Memory B cell (primary cell): ENCODE results near the gene ACTA2.

Experiments used
- ATAC-seq: fragments of 150-1000 bp; cut with Tn5 transposase; 2 replicates; pipeline ENCODE4 v1.10.0; 2021; ENCODE audit warnings: low read depth, mild to moderate bottlenecking, moderate library complexity
- DNase-seq, 2 donors: peaks; one replicate each; pipeline ENCODE4 v3.0.0; 2022; ENCODE audit warnings: low spot score in 2 of 2
- H3K27ac Mint-ChIP-seq: one replicate; pipeline ENCODE4 v1.8.0; 2022; ENCODE audit warnings: mild to moderate bottlenecking, moderate library complexity, mixed read lengths
- H3K27me3 Mint-ChIP-seq: one replicate; pipeline ENCODE4 v1.8.0; 2022; ENCODE audit warnings: mixed read lengths
- H3K36me3 Mint-ChIP-seq: one replicate; pipeline ENCODE4 v1.8.0; 2022; ENCODE audit warnings: mild to moderate bottlenecking, mixed read lengths
- H3K4me1 Mint-ChIP-seq: one replicate; pipeline ENCODE4 v1.8.0; 2022; ENCODE audit warnings: mixed read lengths
- H3K4me3 Mint-ChIP-seq: one replicate; pipeline ENCODE4 v1.8.0; 2022; ENCODE audit warnings: mild to moderate bottlenecking, moderate library complexity, mixed read lengths
- H3K9me3 Mint-ChIP-seq: one replicate; pipeline ENCODE4 v1.8.0; 2022; ENCODE audit warnings: mixed read lengths

The ACTA2 gene

DNA sequence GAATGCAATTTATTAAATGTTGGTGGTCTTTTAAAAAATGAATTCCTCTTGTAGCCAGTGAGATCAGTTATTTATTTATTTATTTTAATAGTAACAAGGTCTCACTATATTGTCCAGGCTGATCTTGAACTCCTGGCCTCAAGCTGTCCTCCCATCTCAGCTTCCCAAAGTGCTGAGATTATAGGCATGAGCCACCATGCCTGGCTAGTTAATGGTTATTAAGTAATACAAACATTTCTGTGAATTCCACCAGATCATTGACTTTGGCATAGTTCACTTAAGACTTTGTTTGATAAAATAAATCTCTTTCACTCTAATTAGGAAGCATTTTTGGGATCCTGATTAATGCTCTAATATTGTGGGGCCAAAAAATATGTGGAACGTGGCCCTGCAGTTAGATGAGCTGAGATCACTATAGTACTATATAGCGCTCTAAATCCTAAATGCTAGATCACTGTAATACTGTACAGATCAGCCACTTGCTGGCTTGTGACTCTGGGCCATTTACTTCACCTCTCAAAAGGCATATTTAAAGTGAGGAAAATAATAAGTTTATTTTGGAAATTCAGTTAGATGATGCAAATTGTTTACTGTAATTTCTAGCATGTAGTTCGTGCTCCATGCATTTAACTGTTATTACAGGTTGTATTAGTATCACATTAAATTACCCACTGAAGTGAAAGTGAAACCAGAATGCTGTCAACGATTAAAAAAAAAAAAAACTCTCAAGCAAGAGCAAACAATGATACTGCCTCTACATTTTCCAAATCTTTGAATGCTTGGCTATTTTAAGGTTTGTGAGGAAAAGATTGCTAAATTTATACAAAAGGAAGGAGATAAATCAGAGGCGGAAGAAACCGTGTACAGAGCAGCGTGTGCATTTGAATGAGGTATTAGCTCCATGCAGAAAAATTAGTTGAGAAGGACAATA, 22.1 kb upstream of the ACTA2 start:
- peaks cover 2% of the 10 kb centered on the region for H3K4me1 Mint-ChIP-seq
- H3K27me3 Mint-ChIP-seq, result no peaks in the 10 kb centered on the region
- no peaks in the 10 kb centered on the region for H3K9me3 Mint-ChIP-seq
- DNase-seq (no peak), ATAC-seq (peak; percentile 62)
- H3K27ac Mint-ChIP-seq, result peak overlapping the region; percentile 96
- no peaks in the 10 kb centered on the region for H3K36me3 Mint-ChIP-seq
- H3K4me3 Mint-ChIP-seq, result peak overlapping the region; percentile 100

DNA sequence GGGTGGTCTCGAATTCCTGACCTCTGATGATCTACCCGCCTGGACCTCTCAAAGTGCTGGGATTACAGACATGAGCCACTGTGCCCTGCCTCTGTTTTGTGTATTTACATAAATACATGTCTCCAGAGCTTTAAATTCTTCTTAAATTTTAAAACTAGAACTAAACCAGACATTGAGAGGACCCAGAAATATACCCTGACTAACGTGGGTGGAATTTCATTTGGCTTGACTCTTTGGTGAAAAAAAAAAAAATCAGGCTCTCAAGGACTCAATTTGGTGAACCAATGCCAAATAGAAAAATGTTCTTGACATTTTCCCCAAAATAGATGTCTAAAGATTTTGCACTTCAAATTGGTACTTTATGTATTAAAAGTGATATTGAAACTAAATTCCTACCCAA, 21.4 kb upstream of the ACTA2 start:
- Mint-ChIP-seq H3K27me3 (no peaks in the 10 kb centered on the region), H3K27ac (no peak overlapping the region)

DNA sequence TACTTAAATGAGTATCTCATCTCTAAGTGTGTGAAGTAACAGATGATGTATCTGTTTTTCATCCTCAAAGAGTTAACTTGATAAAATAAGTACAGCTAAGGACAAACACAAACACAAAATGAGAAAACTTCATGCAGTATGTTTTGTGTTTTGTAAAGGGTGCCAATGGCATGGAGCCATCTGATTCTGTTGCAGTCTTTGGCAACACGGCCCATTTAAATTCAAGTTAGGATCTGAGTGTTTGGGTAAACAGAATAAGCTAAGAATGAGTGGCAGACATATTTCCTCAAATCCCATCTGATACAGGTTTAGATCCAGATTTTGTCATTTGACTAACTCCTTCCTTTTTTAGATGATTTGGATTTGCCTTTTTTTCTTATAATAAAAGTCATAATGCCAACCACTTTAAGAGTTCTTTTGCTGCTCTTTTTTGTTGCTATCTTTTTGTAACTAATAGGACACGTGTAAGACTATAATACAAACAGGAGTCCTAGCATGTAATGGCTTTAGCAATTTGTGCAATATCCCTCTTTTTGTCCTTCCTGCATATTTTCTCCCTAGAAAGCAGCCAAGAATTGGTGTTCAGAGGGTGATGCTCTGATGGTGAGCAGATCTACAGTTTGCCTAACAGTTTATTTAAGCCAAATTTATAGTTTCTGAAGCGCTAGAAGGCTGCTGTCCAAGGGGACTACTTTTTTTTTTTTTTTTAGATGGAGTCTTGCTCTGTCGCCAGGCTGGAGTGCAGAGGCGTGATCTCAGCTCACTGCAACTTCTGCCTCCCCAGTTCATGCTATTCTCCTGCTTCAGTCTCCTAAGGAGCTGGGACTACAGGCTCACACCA, 18.9 kb upstream of the ACTA2 start:
- no peaks in the 10 kb centered on the region for H3K27me3 Mint-ChIP-seq
- H3K9me3 Mint-ChIP-seq, result no peaks in the 10 kb centered on the region
- no peak overlapping the region for H3K27ac Mint-ChIP-seq

More for the DNA sequence above, 21.4 kb upstream of the ACTA2 start:
- DNase-seq, result no peak
- Mint-ChIP-seq H3K36me3 (no peaks in the 10 kb centered on the region), H3K4me3 (no peak overlapping the region), H3K4me1 (peaks cover 2% of the 10 kb centered on the region), H3K9me3 (no peaks in the 10 kb centered on the region)
- ATAC-seq, result no peak

DNA sequence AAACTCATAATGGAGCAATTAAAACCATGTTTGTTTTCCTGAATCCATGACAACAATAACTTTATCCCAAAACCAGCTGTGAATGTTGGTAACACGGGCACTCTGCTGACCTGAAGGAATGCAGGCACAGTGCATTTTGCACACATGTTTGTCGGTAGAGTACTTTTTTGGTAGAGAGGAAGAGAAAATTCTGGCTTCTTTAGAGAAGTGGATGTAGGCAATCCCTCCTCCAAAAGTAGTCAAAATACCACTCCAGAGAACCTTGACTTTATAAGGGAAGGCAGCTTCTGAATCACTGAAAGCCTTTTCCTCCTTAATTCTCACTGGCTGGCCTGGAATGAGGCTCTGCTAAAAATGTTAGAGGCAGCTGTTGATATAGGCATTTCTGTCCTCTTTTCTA, 15.8 kb upstream of the ACTA2 start:
- H3K27ac Mint-ChIP-seq, result no peak overlapping the region
- H3K9me3 Mint-ChIP-seq, result no peaks in the 10 kb centered on the region
- no peaks in the 10 kb centered on the region for H3K36me3 Mint-ChIP-seq
- H3K4me1 Mint-ChIP-seq, result no peaks in the 10 kb centered on the region
- DNase-seq (no peak), ATAC-seq (no peak)
- H3K4me3 Mint-ChIP-seq, result no peak overlapping the region
- H3K27me3 Mint-ChIP-seq, result no peaks in the 10 kb centered on the region

More for the DNA sequence above, 18.9 kb upstream of the ACTA2 start:
- ATAC-seq (no peak), DNase-seq (no peak)
- no peak overlapping the region for H3K4me3 Mint-ChIP-seq
- no peaks in the 10 kb centered on the region for H3K36me3 Mint-ChIP-seq
- H3K4me1 Mint-ChIP-seq, result peaks cover 2% of the 10 kb centered on the region

DNA sequence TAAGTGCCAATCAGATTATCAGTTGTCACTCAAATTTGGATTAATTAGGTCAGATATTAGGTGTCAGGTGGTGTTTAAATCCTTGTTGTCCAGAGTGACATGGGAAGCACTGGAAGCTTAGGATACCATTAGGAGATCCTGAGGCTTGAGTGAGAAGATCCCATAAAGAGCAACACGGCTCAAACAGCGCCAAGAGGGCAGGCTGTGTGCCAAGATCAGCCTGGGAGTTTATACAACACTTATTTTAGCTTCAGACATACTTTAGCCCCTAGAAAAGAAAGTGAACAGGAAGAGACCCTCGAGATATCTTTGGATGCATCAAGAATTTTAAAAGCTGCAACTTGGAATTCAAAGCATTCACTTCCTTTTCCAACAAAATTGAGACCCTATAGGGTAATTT, 14.2 kb upstream of the ACTA2 start:
- Mint-ChIP-seq H3K27me3 (no peaks in the 10 kb centered on the region), H3K4me1 (no peaks in the 10 kb centered on the region), H3K27ac (no peak overlapping the region), H3K9me3 (no peaks in the 10 kb centered on the region), H3K4me3 (no peak overlapping the region), H3K36me3 (peaks cover 3% of the 10 kb centered on the region)
- no peak for ATAC-seq
- no peak for DNase-seq

DNA sequence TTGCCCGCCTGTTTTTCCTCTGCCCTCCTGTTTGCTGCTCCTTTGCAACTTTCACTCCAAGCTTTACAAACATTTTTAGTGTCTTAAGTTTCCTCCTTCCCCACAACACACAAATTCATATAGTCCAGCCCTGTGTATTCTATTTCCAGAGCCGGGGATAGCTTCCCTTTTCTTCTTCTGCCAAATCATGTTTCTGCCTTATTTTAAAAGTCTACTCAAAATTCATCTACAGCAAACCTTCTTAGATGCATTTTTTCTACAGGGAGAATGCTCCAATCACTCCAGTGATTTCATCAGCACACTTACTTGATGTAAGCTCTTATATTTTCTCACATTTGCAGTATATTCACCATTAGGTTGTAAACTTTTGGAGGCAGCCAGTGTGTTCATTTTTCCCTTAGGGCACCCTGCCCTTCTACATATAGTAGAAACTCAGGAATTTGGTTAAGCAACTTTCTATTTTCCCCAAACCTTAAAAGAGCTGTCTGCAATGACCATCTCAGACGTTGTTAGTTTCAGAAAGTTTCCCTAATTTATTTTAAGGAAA, 12.4 kb upstream of the ACTA2 start:
- Mint-ChIP-seq H3K36me3 (peaks cover 3% of the 10 kb centered on the region), H3K27ac (no peak overlapping the region), H3K9me3 (no peaks in the 10 kb centered on the region), H3K4me3 (no peak overlapping the region), H3K27me3 (no peaks in the 10 kb centered on the region), H3K4me1 (no peaks in the 10 kb centered on the region)
- no peak for ATAC-seq
- DNase-seq, result no peak

DNA sequence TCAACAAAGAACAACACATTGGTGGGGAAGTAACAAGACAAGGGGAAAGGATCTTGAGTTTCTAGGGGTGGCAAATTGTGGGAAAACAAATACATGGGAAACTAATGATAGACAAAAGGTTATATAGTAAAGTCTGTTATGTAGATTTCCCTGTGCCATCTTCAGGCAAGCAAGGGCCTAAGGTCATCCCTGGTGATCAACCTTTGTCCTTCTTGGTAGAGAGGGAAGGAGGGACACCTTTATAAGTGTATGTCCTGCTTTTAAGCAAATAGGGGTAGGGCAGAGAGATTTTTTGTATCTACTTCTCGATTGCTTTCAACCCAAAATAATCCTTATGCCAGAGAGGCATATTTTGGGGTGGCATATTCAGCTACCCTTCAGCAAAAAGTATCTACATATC, 11.8 kb upstream of the ACTA2 start:
- no peaks in the 10 kb centered on the region for H3K4me1 Mint-ChIP-seq
- H3K27me3 Mint-ChIP-seq, result no peaks in the 10 kb centered on the region
- H3K4me3 Mint-ChIP-seq, result no peak overlapping the region
- H3K36me3 Mint-ChIP-seq, result peaks cover 3% of the 10 kb centered on the region
- H3K9me3 Mint-ChIP-seq, result no peaks in the 10 kb centered on the region
- no peak overlapping the region for H3K27ac Mint-ChIP-seq
- ATAC-seq (no peak), DNase-seq (no peak)

DNA sequence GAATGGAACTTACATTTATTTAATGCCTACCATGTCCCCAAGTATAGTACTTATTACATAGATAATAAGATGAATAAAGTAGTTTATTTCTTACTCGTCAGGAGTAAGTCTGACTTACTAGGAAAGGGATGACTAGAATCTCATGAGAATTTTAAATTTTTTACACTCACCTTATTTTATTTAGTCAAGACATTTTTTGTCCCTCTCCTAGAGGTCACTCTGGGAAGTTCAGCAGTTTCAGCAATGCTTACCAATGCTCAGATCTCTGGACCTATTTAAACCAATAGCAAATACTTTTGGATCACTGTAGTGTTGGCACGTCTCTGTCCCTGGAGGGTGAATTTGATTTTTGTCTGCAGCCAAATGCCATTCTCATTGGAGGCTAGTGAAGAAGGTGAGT, 10.7 kb upstream of the ACTA2 start:
- Mint-ChIP-seq H3K27me3 (no peaks in the 10 kb centered on the region), H3K27ac (no peak overlapping the region), H3K9me3 (no peaks in the 10 kb centered on the region), H3K4me1 (no peaks in the 10 kb centered on the region), H3K36me3 (peaks cover 3% of the 10 kb centered on the region), H3K4me3 (no peak overlapping the region)
- ATAC-seq (no peak), DNase-seq (no peak)

DNA sequence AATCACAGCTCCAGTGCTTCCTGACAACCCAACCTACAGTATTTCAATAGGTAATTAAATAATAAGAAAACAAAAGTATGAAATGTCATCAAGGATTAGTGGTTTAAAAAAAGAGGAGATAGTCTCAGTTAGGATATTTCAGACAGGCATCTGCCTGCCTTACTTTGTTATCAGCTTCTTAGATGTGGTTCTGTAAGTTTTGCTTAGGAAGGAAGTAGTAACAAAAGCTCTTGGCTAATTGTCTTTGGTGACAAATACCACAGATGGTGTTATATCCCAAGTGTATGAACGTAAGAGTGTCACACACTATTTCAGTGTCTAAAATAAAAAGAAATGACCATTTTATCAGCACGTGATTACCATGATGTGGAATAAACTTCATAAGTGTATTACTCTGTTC, 9.8 kb upstream of the ACTA2 start:
- H3K4me3 Mint-ChIP-seq, result no peak overlapping the region
- no peak overlapping the region for H3K27ac Mint-ChIP-seq
- H3K9me3 Mint-ChIP-seq, result no peaks in the 10 kb centered on the region
- H3K36me3 Mint-ChIP-seq, result peaks cover 3% of the 10 kb centered on the region
- H3K27me3 Mint-ChIP-seq, result no peaks in the 10 kb centered on the region
- no peak for DNase-seq
- ATAC-seq, result no peak
- H3K4me1 Mint-ChIP-seq, result no peaks in the 10 kb centered on the region

DNA sequence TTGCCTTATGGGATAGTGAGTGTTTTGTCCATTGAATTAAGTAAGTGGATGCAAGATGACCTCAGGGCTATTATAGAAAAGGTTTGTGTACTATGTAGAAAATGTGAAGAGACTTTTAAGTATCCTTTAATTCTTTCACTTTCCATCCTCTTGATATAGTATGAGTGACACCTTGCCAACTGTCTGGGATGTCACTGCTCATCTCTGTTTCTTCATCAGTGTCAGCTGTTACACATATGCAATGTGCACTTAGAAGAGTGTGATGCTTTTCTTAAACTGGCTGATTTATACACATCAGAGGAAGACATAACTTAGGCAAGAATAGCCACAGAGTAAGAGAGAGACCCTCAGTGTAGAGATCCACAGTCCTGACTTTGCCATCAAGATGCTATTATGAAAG, 8.7 kb upstream of the ACTA2 start:
- H3K9me3 Mint-ChIP-seq, result no peaks in the 10 kb centered on the region
- H3K4me3 Mint-ChIP-seq, result no peak overlapping the region
- ATAC-seq (no peak), DNase-seq (no peak)
- no peaks in the 10 kb centered on the region for H3K27me3 Mint-ChIP-seq
- H3K36me3 Mint-ChIP-seq, result peaks cover 3% of the 10 kb centered on the region
- H3K27ac Mint-ChIP-seq, result no peak overlapping the region
- no peaks in the 10 kb centered on the region for H3K4me1 Mint-ChIP-seq

DNA sequence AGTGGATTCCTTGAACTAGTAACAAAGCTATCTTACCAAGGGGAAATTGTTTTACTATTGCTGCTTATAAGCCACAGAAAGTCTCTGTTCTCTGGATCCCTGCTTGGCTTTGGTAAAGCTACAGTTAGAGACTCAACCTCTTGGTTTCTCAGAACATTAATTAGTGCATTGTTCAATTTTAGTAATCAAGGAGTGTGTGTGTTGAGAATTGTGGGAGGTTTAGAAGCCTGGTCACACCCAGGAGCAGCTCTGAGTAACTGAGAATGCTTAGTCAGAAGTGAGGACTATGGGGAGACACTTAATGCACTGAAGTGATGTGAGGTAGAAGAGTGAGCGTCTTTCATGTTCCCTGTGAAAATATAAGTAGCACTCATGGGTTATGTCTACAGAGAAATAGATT, 8.2 kb upstream of the ACTA2 start:
- Mint-ChIP-seq H3K36me3 (peaks cover 3% of the 10 kb centered on the region), H3K4me1 (no peaks in the 10 kb centered on the region), H3K9me3 (no peaks in the 10 kb centered on the region), H3K27ac (no peak overlapping the region), H3K4me3 (no peak overlapping the region), H3K27me3 (no peaks in the 10 kb centered on the region)
- DNase-seq (no peak), ATAC-seq (no peak)

DNA sequence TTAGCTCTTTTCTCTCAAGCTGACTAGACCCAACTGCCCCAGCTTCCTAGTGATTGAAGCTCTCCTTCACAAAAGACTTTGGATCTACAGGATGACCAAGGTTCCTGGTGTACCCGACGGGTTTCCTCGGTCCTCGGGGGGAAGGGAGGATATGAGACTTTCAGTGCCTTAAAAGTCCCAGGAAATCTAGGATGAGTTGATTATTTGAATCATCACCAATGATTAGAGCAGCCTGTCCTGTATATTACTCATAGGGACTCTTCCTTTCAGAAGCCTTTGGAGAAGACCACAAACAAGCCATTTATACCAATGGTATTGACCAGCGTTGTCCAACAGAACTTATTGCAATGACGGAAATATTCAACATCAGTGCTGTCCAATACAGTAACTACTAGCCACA, 6.1 kb upstream of the ACTA2 start:
- DNase-seq (no peak), ATAC-seq (no peak)
- Mint-ChIP-seq H3K27ac (no peak overlapping the region), H3K36me3 (peaks cover 5% of the 10 kb centered on the region), H3K27me3 (no peaks in the 10 kb centered on the region), H3K9me3 (peaks cover 2% of the 10 kb centered on the region), H3K4me1 (no peaks in the 10 kb centered on the region), H3K4me3 (no peak overlapping the region)

DNA sequence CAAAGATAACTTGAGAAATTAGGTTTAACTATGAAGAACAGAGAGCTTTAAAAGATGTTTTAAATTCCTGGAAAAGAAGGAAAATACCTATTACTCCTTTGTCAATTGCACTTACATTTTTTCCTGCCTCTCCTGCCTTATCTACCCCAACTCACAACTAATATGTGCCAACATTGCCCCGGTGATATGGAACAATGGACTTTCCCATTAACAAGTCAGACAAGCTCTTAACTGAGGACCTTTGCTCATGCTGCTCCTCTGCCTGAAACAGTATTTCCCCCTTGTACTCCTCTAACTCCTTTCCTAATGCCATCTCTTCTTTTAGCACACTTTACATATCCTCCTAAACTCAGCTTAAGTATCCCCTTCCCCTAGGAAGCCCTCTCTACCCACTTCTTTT, 4.8 kb upstream of the ACTA2 start:
- no peaks in the 10 kb centered on the region for H3K27me3 Mint-ChIP-seq
- H3K27ac Mint-ChIP-seq, result no peak overlapping the region
- H3K4me1 Mint-ChIP-seq, result no peaks in the 10 kb centered on the region
- no peak for ATAC-seq
- peaks cover 4% of the 10 kb centered on the region for H3K36me3 Mint-ChIP-seq
- H3K4me3 Mint-ChIP-seq, result no peak overlapping the region
- H3K9me3 Mint-ChIP-seq, result peaks cover 3% of the 10 kb centered on the region
- no peak for DNase-seq

DNA sequence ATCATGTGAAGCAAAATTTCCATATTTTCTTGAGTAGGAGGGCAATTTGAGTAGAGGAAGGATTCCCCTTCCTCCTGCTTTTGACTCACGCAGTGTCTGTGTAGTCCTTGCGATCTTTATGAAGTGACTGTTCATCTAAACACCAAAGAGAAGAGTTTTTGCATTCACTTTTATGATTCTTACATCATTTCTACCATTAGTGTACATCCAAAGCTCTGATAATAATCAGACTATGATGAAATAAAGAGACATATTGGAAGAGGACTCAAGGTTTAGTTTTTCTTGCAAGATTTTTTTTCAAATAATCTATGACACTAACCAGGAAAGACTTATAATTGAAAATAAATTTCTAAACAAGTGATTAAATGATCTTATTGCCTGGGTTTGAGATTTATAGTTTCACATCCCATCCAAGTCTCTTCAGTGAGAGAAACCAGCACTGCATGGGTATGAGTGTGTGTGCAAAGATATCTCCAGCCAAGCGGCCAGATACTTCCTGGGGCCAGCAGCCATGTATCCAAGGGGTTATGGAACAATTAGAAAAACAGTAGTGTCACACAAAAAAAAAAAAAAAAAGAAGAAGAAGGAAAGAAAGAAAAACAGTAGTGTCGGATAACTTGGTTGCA, 2.0 kb upstream of the ACTA2 start:
- H3K27ac Mint-ChIP-seq, result no peak overlapping the region
- H3K36me3 Mint-ChIP-seq, result peaks cover 15% of the 10 kb centered on the region
- H3K4me3 Mint-ChIP-seq, result no peak overlapping the region
- DNase-seq, result no peak
- peaks cover 3% of the 10 kb centered on the region for H3K9me3 Mint-ChIP-seq
- no peaks in the 10 kb centered on the region for H3K4me1 Mint-ChIP-seq
- H3K27me3 Mint-ChIP-seq, result no peaks in the 10 kb centered on the region
- no peak for ATAC-seq
